GM21737 (cell line): ENCODE measurements around the gene DUSP9.

Source experiments
- ATAC-seq: cut with Tn5 transposase; IDR thresholded peaks from one replicate; pipeline ENCODE4 v1.9.1; 2021; ENCODE audit warnings: mild to moderate bottlenecking, moderate library complexity; ENCODE audit not compliant: unreplicated experiment

The DUSP9 gene

DNA sequence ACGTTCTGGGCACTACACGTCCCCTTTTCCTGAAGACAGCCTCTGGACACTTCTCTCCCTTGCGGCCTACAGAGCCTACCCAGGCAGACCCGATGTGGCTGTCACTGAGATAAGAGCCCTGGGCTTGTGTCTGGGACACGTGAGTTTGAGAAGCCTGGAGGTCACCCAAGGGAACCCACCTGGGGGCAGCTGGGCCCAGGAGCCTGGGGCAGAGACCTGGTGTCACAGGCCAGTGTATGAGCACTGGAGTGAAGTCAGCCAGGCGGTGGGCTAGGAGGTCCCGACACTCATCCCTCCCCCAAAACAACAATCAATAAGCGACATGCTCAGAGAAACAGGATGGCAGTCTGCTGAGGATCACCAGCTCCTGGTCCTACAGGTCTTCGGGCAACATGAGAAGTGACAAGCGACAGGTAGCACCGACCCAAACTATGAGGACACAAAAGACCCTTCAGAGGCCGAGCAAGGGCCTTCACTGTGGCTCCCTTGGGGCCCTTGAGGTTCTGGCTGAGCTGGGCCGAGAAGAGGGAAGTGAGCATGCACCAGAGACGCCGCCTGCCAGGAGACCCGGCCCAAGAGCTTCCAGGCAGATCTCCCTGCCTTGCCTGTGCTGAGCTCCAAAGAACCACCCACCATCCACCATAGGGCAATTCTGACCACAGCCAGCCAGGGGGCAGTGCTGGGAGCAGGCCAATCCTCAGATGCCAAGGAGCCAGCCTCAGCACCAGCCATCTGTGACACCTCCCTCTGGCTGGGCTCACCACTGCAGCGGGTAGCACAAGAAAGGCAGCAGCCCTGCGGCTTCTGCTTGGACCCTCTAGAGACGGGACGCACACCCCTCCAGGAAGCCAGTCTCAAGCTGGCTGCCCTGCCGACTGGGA is 11.0 kb upstream of the DUSP9 start:
- ATAC-seq, result no peak

DNA sequence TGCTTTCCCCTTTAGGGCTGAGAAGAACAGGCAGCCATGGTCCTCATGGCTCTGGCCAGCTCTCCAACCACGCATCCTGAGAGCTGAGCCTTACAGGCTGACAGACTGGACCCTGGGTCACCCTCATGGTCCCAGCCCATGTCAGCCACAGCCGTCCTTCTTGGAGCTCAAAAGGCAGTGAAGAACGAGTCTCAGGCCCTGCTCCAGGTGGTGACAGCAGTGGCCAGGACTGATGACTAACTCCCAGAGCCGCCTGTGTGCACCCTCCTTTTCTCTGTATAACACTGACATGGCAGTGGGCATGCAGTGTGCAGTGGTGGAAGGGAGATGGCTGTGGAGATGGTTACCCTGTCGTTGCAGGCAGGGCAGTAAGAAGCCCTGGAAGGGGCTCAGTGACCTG is 10.3 kb upstream of the DUSP9 start:
- ATAC-seq, result no peak

- ATAC-seq, result no peak
These were observed 9.6 kb upstream of the DUSP9 start for GRCh38 chrX:153637121-153638040.

GRCh38 chrX:153638041-153638371 is 9.0 kb upstream of the DUSP9 start:
- no peak for ATAC-seq

GRCh38 chrX:153638436-153639176 is 8.4 kb upstream of the DUSP9 start:
- ATAC-seq, result no peak

DNA sequence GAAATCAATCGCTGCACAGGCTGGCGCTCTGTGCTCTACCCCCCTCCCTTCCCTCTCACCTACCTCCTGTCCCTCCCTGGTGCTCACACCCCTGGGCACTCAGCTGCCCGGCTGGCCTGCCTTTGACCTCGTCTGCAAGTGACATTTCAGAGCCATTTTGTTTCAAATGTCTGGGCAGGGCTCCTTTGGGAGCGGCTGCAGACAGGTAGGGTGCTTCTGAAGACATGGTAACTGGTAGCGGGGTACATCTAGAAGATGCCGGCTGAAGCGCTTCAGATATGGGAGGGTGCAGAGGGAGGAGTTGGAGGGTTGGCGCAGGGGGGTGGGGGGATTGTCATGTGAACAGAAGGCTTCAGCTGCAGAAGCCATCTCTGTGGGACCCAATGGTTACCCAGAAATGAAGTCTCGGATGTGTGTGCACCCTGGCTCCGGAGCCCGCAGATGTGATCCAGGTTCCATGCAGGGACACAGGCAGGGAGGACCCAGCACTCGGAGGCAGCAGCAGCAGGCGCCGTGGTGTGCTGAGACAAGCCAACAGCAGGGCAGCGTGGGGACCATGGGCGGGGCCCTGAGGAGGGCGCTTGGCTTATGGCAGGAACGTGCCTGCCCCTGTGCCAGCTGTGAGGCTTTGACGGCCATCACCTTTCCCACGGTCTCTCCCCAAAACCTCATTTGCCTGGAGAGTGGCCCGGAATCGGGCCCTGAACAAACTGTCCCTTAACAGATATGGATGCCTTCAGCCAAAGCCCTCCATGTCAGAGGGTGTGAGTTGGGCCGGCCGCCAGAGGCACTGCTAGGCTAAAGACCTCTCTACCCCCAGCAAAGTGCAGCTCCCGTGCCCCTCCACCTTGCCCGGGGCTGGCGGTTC is 7.6 kb upstream of the DUSP9 start:
- ATAC-seq, result no peak

GRCh38 chrX:153640045-153640686 is 6.8 kb upstream of the DUSP9 start:
- ATAC-seq, result no peak

GRCh38 chrX:153640736-153641575 is 6.0 kb upstream of the DUSP9 start:
- ATAC-seq, result no peak

GRCh38 chrX:153641627-153642026 is 5.4 kb upstream of the DUSP9 start:
- ATAC-seq, result no peak

- ATAC-seq, result no peak
These were observed 4.8 kb upstream of the DUSP9 start for GRCh38 chrX:153642051-153642654.

DNA sequence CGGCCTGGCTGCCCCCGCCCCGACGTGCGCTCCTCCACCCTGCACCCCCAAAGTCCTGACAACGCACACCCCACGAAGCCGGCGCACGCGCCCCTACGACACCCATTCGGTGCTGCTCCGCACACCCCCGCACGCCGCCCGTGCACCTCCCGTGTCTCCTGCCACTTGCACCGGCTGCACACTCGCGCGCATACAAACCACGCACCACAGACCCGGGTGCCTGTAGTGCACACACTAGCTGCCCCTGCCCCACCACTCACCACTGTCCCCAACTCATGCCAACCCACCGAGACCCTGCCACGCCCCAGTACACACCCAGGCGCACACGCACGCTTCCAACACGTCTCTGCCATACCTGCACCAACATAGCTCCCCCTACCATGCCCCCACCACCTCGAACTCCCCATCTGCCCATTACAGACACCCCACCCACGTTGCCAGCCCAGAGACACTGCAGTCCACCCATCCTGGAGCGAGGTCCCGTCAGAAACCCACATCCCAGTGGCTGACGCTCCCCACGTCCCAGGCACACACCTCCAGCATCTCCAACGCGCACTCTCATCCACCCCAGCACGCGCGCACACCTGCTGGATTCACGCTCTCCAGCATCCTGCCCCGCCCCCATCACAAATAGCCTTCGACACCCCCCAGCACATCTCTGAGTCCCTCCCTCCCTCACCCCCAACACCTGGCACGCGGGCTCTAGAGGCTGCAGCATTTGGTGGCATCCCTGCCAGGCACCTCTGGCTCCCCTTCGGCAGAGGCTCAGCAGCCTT is 4.2 kb upstream of the DUSP9 start:
- ATAC-seq, result no peak

DNA sequence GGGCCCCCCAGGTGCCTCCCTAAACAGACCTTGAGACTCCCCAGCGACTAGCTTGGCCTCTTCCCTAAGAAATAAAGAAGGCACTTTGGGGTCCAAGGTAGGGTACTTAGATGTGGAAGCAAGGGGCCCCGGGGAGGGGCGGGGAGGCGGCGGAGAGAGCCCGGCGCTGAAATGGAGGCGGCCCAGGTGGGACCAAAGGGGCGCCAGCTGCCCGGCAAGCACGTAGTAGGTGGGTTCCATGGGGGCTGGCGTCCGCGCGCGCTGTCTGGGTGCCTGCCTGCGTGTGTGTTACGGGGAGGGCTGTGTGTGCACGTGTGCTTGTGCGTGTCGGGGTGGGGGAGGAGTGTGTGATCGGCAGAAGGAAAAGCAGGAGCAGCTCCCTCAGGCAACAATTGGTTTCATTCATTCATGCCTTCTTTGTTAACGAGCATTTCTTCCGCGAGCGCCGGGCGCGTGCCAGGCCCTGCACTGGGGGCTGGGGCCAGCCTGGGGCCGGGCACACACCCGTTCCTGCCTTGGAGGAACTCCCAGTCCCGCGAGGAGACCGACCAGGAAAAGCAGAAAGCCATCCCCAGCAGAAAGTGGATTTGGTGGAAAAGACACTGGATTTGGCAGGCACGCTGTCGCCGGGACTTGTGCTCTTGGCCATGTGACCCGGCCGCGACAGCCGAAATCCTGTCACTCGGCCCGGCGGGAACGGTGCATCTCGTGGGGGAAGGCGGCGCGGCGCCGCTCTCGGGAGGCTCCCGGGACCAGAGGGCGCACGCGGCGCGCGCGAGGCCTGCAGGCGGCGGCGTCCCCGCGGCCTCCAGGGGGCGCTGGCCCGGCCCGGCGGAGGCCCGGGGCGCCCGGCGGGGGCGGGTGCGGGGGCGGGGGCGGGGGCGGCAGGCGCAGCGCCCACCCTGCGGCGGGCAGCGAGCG is 3.3 kb upstream of the DUSP9 start:
- no peak for ATAC-seq

DNA sequence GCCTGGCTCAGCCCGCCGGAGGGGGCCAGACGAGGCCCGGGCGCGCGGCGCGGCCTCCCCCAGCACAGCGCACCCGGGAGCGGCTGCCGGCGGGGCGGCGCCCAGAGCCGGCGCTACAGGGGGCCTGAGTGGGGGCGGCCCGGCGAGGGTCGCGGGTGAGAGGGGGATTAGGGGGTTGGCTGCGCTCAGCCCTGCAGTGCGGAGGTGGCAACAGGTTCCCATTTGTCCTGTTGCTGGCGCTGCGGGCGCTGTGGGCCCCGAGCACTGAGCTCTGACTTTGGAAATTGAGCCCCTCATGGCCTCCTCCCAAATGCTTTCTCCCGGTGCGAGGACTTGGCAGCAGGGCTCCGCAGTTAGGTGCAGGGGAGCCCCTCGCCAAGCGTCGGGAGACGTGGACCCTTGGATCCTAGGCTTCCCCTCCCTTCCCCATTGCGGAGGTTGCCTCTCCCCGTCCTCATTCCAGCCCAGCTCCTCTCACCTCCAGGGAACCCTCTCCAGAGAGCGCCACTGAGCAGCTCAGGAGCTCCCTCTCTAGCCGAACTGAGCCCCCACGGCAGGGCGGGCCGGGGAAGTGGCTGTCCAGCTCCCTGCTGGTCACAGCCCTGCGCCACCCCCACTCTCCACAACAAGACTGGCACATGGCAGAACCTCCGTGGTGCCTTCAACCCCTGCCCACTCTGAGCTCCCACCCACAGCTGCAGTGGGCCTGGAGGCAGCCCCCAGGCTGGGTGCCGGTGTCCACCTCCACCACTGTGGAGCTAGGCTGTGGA is 2.5 kb upstream of the DUSP9 start:
- no peak for ATAC-seq

GRCh38 chrX:153645151-153645550 is 1.9 kb upstream of the DUSP9 start:
- no peak for ATAC-seq

DNA sequence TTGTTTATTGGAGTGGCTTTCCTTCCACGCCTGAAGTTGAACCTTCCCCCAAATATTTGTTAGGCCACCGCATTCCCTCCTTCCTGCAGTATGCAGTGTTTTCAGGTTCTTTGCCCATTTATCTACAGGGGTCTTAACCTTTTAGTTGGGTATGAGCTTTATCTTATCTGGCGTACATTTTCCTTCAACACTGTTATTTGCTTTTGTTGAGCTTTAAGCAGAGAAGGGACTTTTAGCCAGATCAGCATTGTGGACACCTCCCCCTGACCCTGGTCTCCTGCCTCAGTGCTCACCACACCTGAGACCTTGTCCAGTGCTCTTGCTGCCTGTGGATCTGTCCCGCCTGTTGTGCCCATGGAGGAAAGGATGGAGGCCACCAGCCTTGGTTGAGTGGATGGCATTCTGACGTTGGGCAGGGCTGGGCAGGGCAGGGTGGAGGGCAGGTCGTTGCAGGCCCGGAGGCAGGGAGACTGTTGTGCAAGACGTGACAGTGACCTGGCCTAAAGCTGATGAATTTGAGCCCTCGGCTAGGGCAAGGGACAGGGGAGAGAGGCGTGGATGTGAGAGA is 998 bp upstream of the DUSP9 start:
- ATAC-seq, result no peak
